NCI-H1048 (cell line): ENCODE measurements around the gene HSD11B1.

ENCODE experiments used
- DNase-seq: peaks from one replicate; lab custom pipeline; 2025; lab: John Stamatoyannopoulos, UW

HSD11B1 gene

DNA sequence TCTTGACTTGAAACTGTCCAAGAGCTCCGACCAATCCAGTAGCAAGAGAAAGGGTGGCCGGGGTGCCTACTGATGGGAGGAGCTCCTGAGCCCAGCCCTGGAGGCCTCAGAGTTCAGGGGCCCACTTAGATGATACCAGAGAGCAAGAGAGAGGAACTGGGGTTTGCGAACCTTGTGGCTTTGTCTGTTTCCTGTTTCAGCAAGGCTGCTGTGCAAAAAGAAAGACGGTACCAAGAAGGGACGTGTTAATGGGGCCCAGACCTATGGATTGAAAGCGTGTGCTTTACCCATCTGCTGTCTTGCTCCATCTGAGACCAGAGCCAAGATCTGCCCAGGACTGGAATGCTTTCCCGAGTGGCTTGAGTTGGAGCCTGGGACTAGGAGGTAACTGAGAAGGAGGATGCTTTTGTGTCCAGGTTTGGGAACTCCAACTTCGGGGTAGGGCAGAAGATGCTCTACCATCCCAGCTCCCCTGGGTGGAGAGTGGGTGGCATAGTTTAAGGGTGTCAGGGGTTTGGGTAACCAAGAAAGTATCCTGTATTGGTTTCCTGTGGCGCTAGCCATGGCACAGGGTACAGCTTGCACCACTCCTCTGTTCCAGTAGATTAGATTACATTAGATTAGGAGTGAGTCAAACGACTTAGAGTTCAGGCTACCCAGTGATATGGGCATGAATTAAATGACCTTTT, 51.4 kb downstream of the HSD11B1 start, which contains the start of gene TRAF3IP3:
TSS of gene TRAF3IP3 (plus strand) at position 128 of the 689 bp plus-strand sequence. CDS start 3,987 bp downstream, outside the sequence.
- no peak for DNase-seq

DNA sequence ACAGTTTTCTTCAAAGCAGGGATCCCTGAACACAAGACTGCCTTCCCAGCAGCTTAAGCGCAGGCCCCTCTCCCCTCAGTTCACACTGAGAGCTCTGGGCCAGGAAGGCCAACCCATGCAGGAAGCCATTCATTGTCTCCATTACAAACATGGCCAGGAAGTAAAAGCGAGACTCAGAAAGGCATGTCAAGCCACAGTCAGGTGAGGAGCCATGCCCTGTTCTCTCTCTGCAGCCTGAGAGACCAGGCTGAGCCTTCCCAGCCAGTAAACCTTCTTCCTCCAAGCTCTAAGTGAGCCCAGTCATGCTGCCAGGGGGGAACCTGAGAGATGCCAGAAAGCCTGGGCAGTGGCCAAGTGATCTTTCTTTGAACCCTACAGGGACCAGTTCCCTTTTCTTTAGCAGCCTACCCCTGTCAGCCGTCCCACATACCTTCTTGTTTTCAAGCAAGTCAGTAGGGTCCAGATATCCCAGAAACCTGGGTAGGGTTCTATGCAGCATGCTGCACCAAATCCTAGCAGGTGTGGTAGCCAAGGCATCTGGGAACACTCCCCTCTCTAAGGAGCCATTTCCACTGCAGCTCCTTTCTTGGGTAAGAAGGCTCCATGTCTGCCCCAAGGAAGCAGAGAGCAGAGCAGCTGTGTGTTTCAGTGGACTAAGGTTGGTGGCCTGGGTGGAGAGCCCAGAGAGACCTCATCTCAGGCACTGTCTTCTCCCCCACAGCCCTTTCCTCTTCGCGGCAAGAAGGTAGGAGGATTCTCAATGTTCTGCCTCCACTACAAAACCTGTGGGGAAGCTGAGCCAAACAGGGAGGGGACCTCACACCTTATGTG, 52.2 kb downstream of the HSD11B1 start:
- DNase-seq: no peak

- no peak for DNase-seq
Measured at GRCh38 chr1:209758400-209758799, 53.8 kb downstream of the HSD11B1 start.

DNA sequence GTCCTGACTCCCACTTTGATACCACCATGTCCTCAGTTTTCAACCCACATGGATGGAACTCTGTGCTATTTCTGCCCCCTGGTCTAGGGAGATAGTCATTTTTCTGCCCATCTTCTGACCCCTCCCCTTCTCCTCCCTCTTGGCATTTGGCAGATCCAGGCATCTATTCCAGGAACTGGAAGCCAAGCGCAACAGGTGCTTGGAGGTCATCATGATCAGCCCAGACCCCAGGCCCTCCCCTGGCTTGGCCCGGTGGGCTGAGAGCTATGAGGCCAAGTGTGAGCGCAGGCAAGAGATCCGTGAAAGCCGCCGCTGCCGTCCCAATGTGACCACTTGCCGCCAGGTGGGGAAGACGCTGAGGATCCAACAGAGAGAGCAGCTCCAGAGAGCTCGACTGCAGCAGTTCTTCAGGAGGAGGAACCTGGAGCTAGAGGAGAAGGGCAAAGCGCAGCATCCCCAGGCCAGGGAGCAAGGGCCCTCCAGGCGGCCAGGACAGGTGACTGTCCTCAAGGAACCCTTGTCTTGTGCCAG, 55.2 kb downstream of the HSD11B1 start:
- no peak for DNase-seq

DNA sequence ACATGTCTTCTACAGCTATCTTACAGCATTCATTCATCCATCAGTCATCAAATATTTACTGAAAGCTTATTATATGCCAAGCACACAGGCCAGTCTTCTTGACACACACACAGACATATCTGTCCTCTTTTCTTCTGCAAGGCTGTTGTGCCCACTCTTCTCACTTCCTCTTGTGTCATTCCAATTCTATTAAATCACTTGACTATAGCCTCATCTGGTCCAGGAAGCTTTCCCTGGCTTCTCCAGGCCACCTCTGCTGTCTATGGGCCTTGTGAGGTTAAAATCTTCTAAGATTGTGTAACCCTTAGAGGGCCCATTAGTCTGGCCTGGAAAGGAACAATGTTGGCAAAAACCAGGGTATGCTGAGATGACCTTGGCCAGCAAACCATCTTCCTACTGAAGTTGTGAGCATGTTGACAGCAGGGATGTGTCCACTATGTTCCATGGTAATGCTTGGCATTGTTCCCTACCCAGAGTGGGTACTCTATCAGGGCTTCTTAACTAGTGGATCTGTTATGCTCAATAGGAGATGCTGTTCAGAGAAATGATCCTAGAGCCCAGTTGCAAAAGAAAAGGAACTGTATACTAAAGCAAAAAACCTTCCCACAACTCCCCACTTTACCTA, 56.5 kb downstream of the HSD11B1 start:
- DNase-seq: no peak

GRCh38 chr1:209766051-209766450, 61.4 kb downstream of the HSD11B1 start:
- DNase-seq: no peak

DNA sequence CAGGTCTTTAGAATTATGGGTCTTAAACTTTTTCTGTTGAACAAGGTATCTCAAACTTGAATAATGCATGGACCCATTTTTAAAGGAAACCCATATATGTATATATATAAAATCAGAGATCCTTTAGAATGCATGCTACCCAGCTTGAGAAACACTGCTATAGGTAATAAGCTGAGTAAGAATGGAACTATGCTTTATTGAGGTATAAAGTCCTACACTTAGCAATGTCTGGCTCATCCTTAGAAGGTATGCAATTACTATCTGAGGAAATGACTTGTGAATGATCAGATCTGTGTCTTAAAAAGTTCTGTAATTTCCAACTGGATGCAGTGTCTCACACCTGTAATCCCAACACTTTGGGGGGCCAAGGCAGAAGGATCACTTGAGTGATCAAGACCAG, 62.5 kb downstream of the HSD11B1 start:
- no peak for DNase-seq

- no peak for DNase-seq
Measured at GRCh38 chr1:209767706-209768105, 63.1 kb downstream of the HSD11B1 start.

DNA sequence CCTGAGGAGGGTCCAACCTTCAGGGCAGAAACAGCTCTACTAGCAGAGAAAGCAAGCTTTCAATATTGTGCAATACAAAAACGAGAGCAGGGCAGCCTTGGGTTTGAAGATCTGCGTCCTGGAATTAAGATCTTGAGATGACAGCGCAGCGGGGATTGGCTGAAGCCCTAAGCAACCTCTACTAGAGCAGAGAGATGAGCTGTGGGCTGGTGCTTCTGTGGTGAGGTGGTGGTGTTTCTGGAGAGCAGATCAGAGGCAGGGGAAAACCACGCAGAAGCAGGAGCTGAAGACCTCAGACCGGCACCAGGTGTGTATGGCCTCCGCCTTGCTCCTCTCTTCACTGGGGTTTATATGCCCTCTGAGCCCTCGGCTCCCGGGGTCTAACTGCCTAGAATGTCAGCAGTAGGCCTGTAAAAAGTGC, 63.7 kb downstream of the HSD11B1 start:
- DNase-seq: no peak

DNA sequence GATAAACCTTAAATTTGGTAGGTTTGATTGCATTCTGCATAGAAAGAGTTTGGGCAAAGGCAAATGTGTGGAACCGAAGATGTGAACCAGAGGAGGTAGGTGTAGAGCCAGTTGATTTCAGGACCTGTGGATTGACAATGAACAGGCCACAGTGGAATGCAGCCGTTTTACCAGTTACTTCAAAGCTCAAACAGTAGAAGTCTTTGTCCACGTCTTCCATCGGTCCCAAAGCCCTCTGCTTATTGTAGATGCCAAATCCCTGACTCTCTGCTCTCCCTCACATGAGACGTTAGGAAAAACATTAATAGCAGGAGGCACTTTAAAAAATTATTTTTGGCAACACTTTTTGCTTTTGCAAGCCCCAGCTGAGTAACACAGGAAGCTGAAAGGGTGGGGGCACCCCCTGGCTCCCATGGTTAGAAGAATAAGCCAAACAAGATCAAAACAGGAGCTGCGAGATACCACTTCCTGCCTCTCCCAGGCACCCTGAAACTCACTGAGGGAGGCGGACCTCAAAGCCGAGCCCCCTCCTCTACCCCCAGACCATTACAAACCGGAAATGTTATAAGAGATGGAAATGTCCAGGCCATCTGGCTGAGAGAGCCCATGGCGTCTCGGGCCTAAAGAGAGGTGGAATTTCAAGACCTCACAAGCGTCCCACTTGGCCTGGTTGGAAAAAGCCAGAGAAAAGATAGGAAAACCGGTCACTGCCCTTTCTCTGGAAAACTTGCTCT, 64.7 kb downstream of the HSD11B1 start:
- no peak for DNase-seq

- no peak for DNase-seq
Measured at GRCh38 chr1:209769971-209770370, 65.3 kb downstream of the HSD11B1 start.

DNA sequence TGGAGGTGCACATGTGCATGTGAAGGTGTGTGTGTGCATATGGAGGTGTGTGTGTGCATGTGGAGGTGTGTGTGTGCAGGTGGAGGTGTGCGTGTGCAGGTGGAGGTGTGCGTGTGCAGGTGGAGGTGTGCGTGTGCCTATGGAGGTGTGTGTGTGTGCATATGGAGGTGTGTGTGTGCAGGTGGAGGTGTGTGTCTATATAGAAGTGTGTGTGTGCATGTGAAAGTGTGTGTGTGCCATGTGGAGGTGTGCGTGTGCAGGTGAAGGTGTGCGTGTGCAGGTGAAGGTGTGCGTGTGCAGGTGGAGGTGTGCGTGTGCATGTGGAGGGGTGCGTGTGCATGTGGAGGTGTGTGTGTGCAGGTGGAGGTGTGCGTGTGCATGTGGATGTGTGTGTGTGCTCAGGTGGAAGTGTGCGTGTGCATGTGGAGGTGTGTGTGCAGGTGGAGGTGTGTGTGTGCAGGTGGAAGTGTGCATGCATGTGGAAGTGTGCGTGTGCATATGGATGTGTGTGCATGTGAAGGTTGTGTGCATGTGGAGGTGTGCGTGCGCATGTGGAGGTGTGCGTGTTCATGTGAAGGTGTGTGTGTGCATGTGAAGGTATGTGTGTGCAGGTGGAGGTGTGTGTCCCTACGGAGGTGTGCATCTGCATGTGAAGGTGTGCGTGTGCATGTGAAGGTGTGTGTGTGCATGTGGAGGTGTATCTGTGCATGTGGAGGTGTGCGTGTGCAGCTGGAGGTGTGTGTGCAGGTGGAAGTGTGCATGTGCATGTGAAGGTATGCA, 66.2 kb downstream of the HSD11B1 start:
- DNase-seq: no peak

DNA sequence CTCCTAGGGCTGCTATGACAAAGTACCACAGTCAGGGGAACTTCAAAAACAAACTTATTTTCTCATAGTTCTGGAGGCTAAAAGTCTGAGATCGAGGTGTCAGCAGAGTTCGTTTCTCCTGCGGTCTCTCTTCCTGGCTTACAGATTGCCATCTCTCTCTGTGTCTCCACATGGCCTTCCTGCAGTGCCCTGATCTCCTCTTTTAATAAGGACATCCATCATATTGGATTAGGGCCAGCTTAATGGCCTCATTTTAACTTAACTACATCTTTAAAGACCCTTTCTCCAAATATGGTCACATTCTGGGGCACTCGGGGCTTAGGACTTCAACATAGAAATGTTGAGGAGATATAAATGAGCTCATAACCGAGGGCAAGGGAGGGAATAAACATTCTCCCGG, 67.5 kb downstream of the HSD11B1 start:
- no peak for DNase-seq

- DNase-seq: no peak
Measured at GRCh38 chr1:209774592-209774991, 69.9 kb downstream of the HSD11B1 start.

DNA sequence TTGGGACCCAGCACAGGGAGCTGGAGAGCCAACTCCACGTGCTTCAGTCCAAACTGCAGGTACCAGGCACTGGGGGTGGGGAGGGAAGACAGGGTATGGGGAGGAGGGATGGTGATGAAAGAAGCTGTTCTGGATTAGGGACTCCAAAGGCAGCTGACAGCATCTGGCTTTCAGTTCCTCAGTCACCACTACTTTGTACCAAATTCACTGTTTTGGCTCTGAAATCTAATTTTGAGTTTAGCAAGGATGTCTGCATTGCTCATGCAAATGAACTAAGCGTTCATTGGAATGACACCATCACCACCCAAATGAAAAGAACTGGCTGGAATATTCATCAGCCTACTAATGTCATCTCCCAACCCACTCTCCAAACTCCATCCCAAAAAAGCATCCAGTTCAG, 71.0 kb downstream of the HSD11B1 start:
- DNase-seq: no peak

- DNase-seq: no peak
Measured at GRCh38 chr1:209777587-209777986, 72.9 kb downstream of the HSD11B1 start.

GRCh38 chr1:209778102-209778501, 73.5 kb downstream of the HSD11B1 start:
- DNase-seq: no peak

- no peak for DNase-seq
Measured at GRCh38 chr1:209780268-209780667, 75.6 kb downstream of the HSD11B1 start.

- DNase-seq: no peak
Measured at GRCh38 chr1:209783386-209783785, 78.7 kb downstream of the HSD11B1 start.
